ENCODE results near the gene SLC2A11.

SLC2A11 gene

GRCh38 chr22:23836692-23837495 is 20.8 kb upstream of the SLC2A11 start:
- no peak for TF ChIP-seq CTCF (IDR thresholded peaks at IDR 0.05)
- peaks cover 14 to 21% of the 10 kb centered on the region in 2 experiments for H3K4me1 ChIP-seq (ENCODE audit: control insufficient read depth in 1 of 2, insufficient read depth in 1 of 2, low read depth in 1 of 2, low read length in 1 of 2)
- no peaks in the 10 kb centered on the region for H3K9me3 ChIP-seq
- H3K36me3 ChIP-seq = peaks cover 44% of the 10 kb centered on the region
- H3K27me3 ChIP-seq = no peaks in the 10 kb centered on the region
- no peak overlapping the region for H3K27ac ChIP-seq
- H3K4me3 ChIP-seq (ENCODE audit: low read depth in 1 of 2, low read length in 1 of 2) = no peak overlapping the region

- Histone ChIP-seq H3K4me1 (ENCODE audit: control insufficient read depth in 1 of 2, insufficient read depth in 1 of 2, low read depth in 1 of 2, low read length in 1 of 2) (peaks cover 14 to 21% of the 10 kb centered on the region in 2 experiments), H3K27me3 (no peaks in the 10 kb centered on the region), H3K36me3 (peaks cover 38% of the 10 kb centered on the region), H3K4me3 (ENCODE audit: low read depth in 1 of 2, low read length in 1 of 2) (no peak overlapping the region), H3K27ac (no peak overlapping the region), H3K9me3 (no peaks in the 10 kb centered on the region)
- no peak for TF ChIP-seq CTCF (IDR thresholded peaks at IDR 0.05)
Observed at GRCh38 chr22:23837496-23837859, 20.2 kb upstream of the SLC2A11 start.

- peak overlapping the region; percentile 85 to 87 for H3K4me3 ChIP-seq (ENCODE audit: low read depth in 1 of 2, low read length in 1 of 2)
- no peaks in the 10 kb centered on the region for H3K9me3 ChIP-seq
- H3K4me1 ChIP-seq (ENCODE audit: control insufficient read depth in 1 of 2, insufficient read depth in 1 of 2, low read depth in 1 of 2, low read length in 1 of 2) = peaks cover 14 to 21% of the 10 kb centered on the region in 2 experiments
- peak overlapping the region; percentile 77 for H3K27ac ChIP-seq
- H3K27me3 ChIP-seq = no peaks in the 10 kb centered on the region
- peaks cover 32% of the 10 kb centered on the region for H3K36me3 ChIP-seq
- TF ChIP-seq CTCF (IDR thresholded peaks at IDR 0.05) = no peak
Observed at GRCh38 chr22:23837911-23838680, 19.6 kb upstream of the SLC2A11 start.

- H3K9me3 ChIP-seq = no peaks in the 10 kb centered on the region
- H3K27me3 ChIP-seq = no peaks in the 10 kb centered on the region
- H3K36me3 ChIP-seq = peaks cover 24% of the 10 kb centered on the region
- peaks cover 14 to 21% of the 10 kb centered on the region in 2 experiments for H3K4me1 ChIP-seq (ENCODE audit: control insufficient read depth in 1 of 2, insufficient read depth in 1 of 2, low read depth in 1 of 2, low read length in 1 of 2)
- peak; percentile 41 for TF ChIP-seq CTCF (IDR thresholded peaks at IDR 0.05)
- H3K4me3 ChIP-seq (ENCODE audit: low read depth in 1 of 2, low read length in 1 of 2) = peak within 1 kb of the TSS; percentile 85 to 87
- H3K27ac ChIP-seq = peak within 1 kb of the TSS; percentile 77
Observed at GRCh38 chr22:23838681-23839468, 18.8 kb upstream of the SLC2A11 start, which contains the start of gene DERL3. DERL3 (minus strand) TSS chr22:23839006; CDS start chr22:23838987, 19 bp downstream.

- H3K4me1 ChIP-seq (ENCODE audit: control insufficient read depth in 1 of 2, insufficient read depth in 1 of 2, low read depth in 1 of 2, low read length in 1 of 2) = peaks cover 14 to 21% of the 10 kb centered on the region in 2 experiments
- no peak overlapping the region for H3K27ac ChIP-seq
- no peak for TF ChIP-seq CTCF (IDR thresholded peaks at IDR 0.05)
- H3K4me3 ChIP-seq (ENCODE audit: low read depth in 1 of 2, low read length in 1 of 2) = no peak overlapping the region
- peaks cover 12% of the 10 kb centered on the region for H3K36me3 ChIP-seq
- no peaks in the 10 kb centered on the region for H3K27me3 ChIP-seq
- H3K9me3 ChIP-seq = no peaks in the 10 kb centered on the region
Observed at GRCh38 chr22:23840026-23840425, 17.6 kb upstream of the SLC2A11 start.
